Parietal lobe (tissue), 2 donors: ENCODE data around the gene HOXC13. TPM values are rescaled to one million over a fixed set of nuclear protein-coding genes. Genes with fewer than 3 reads are reported as not detected.

ENCODE experiments used
- small RNA-seq: library from RNA; depleted of rRNA; stranded (forward); fragments of <200 nt; gene quantifications from one replicate; pipeline ENCODE3, GENCODE V24; 2014; ENCODE audit warnings: low replicate concordance
- total RNA-seq: library from RNA; depleted of rRNA; stranded (reverse); fragments of >200 nt; gene quantifications from one replicate; pipeline ENCODE4 v1.2.3, GENCODE V29; 2014

HOXC13 gene
- not detected for total RNA-seq

GRCh38 chr12:53938326-53939140 is at the start of gene HOXC13:
TSS of gene HOXC13 (plus strand) at chr12:53938831. CDS start at chr12:53938907, 76 bp downstream.

GRCh38 chr12:53954694-53955035 is 16.0 kb downstream of the HOXC13 start, which contains the start of gene HOXC12:
TSS of gene HOXC12 (plus strand) at chr12:53954903. CDS start at chr12:53954930, 27 bp downstream.

GRCh38 chr12:53972722-53973235 is 34.1 kb downstream of the HOXC13 start, which contains the start of gene HOXC11:
TSS of gene HOXC11 (plus strand) at chr12:53973126. CDS start at chr12:53973242, 116 bp downstream.

DNA sequence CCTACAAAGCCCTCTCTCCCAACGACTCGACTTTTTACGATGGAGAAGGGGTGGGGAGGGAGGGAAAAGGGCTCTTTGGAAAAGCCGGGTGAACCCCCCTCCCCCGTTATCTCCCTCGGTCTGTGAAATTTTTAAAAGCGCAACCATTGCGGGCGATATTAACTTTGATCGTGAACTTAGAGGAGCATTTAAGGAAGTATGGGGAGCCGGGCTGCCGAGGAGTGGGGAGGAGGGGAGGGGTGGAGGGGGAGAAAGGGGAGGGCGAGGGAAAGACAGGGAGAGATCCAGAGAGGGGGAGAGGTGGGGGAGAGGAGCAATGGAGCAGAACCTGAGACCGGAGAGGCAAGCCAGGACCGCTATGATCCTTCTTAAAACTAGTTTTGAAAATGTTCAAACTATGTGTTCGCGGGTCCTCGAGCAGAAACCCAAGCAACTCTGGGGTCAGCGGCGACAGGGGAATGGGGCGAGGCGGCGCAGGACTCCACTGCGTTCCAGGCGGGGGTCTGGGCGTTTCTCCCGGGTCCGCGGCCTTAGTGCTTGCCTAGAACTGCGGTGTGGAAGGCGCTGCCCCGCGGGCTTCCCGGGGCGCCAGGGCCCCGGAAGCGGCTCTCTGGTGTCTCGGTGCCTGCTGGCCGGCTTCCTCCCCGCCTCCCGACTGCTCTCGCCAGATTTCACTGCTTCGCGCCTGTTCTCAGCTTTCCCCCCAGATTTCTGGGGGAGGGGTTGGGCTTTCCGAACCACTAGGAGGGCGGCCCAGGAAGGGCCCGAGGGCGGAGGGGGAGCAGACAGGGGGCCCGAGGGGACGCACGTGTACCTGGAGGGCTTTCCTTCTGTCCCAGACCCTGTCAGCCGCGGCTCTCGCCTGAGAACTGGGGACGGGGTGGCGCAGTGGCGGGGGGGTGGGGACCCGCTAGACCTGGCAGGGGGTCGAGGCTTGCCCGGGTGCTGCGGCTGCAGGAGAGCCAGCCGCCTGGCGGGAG is 35.7 kb downstream of the HOXC13 start, which contains the start of gene HOTAIR:
Gene HOTAIR, minus strand, starts transcription at position 871 of the 980 bp plus-strand sequence.

DNA sequence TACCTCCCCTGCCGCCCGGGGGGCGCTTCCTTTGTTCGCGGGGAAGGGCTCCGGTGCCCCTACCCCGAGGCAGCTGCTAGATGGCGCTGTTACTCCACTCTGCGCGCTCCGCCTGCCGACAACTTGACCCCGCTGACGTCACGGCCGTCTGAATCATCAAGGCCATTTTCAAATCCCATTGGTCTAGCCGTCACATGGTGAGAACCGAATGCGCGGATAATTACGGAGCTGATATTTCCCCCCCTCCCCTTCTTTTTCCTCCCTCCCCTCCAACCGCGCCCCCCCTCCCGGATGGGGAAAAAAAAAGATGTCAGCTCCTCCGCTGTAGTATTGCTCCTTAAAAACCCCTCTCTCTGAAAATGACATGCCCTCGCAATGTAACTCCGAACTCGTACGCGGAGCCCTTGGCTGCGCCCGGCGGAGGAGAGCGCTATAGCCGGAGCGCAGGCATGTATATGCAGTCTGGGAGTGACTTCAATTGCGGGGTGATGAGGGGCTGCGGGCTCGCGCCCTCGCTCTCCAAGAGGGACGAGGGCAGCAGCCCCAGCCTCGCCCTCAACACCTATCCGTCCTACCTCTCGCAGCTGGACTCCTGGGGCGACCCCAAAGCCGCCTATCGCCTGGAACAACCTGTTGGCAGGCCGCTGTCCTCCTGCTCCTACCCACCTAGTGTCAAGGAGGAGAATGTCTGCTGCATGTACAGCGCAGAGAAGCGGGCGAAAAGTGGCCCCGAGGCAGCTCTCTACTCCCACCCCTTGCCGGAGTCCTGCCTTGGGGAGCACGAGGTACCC is 46.5 kb downstream of the HOXC13 start, which contains the start of gene HOXC10:
Gene HOXC10, plus strand, starts transcription at position 246 of the 791 bp plus-strand sequence. Its CDS starts 114 bp downstream, at position 360.

Small RNA genes within 50 kb of the gene (small RNA-seq; reads per million reads assigned to genes)
- gene AC012531.3 (not detected), gene AC012531.4 (not detected), gene MIR196A2 (not detected), gene RF01905 (not detected), gene RF01906 (not detected)

Other genes with a start within 250 kb of the HOXC13 start
- gene CALCOCO1, start 211.4 kb upstream of the HOXC13 start, total RNA-seq, result 144 TPM
- gene CISTR, start 186.9 kb upstream of the HOXC13 start, total RNA-seq, result not detected
- not detected for gene HOXC12, start 16.1 kb downstream of the HOXC13 start, total RNA-seq
- gene HOXC11, start 34.3 kb downstream of the HOXC13 start, total RNA-seq, result not detected
- gene HOTAIR, start 36.1 kb downstream of the HOXC13 start, total RNA-seq, result not detected
- not detected for gene HOXC10, start 46.3 kb downstream of the HOXC13 start, total RNA-seq
- gene HOXC9, start 61.3 kb downstream of the HOXC13 start, total RNA-seq, result not detected
- gene HOXC8, start 70.2 kb downstream of the HOXC13 start, total RNA-seq, result not detected
- not detected for gene HOXC6, start 89.6 kb downstream of the HOXC13 start, total RNA-seq
- not detected for gene HOXC5, start 94.2 kb downstream of the HOXC13 start, total RNA-seq
- gene HOXC4, start 115.0 kb downstream of the HOXC13 start, total RNA-seq, result not detected